HG03025 (cell line): ENCODE data around the gene SMTNL2.

Source experiments
- ATAC-seq: cut with Tn5 transposase; IDR thresholded peaks from one replicate; pipeline ENCODE4 v1.9.1; 2021; ENCODE audit warnings: mild to moderate bottlenecking, moderate library complexity; ENCODE audit not compliant: unreplicated experiment, low FRiP score

The SMTNL2 gene

GRCh38 chr17:4657678-4658077, 73.3 kb downstream of the SMTNL2 start:
- ATAC-seq, result no peak
